Nephron progenitor cell (in vitro differentiated cells): Measurements from ENCODE around the gene SCD5.

Source experiments
- DNase-seq: peaks from one replicate; pipeline ENCODE4 v3.0.0; 2021
- H3K27ac Mint-ChIP-seq: 2 replicates; pipeline ENCODE4 v1.8.0; 2021; ENCODE audit warnings: mild to moderate bottlenecking, moderate library complexity, mixed read lengths
- H3K27me3 Mint-ChIP-seq: 2 replicates; pipeline ENCODE4 v1.8.0; 2021; ENCODE audit warnings: mild to moderate bottlenecking, low read depth, mixed read lengths; ENCODE audit not compliant: poor library complexity
- H3K36me3 Mint-ChIP-seq: 2 replicates; pipeline ENCODE4 v1.8.0; 2021; ENCODE audit warnings: low read depth, mixed read lengths
- H3K4me1 Mint-ChIP-seq: 2 replicates; pipeline ENCODE4 v1.8.0; 2021; ENCODE audit warnings: mixed read lengths
- H3K4me3 Mint-ChIP-seq: 2 replicates; pipeline ENCODE4 v1.8.0; 2021; ENCODE audit warnings: mild to moderate bottlenecking, moderate library complexity, mixed read lengths
- H3K9me3 Mint-ChIP-seq: 2 replicates; pipeline ENCODE4 v1.8.0; 2021; ENCODE audit warnings: mild to moderate bottlenecking, moderate library complexity, mixed read lengths
- TF ChIP-seq, protein P1 (sequence below): fragments of 200-600 bp; sonication (generic); IDR thresholded peaks from 2 replicates; pipeline ENCODE4 v1.5.0; 2021; ENCODE audit warnings: antibody characterized with exemption

Gene SCD5

GRCh38 chr4:82613121-82613520 lies 185.5 kb downstream of the SCD5 start:
- Mint-ChIP-seq H3K27ac (no peak overlapping the region), H3K4me3 (no peak overlapping the region), H3K4me1 (no peaks in the 10 kb centered on the region), H3K36me3 (no peaks in the 10 kb centered on the region), H3K9me3 (no peaks in the 10 kb centered on the region), H3K27me3 (peaks cover 25% of the 10 kb centered on the region)
- no peak for DNase-seq
- TF ChIP-seq, protein P1, sequence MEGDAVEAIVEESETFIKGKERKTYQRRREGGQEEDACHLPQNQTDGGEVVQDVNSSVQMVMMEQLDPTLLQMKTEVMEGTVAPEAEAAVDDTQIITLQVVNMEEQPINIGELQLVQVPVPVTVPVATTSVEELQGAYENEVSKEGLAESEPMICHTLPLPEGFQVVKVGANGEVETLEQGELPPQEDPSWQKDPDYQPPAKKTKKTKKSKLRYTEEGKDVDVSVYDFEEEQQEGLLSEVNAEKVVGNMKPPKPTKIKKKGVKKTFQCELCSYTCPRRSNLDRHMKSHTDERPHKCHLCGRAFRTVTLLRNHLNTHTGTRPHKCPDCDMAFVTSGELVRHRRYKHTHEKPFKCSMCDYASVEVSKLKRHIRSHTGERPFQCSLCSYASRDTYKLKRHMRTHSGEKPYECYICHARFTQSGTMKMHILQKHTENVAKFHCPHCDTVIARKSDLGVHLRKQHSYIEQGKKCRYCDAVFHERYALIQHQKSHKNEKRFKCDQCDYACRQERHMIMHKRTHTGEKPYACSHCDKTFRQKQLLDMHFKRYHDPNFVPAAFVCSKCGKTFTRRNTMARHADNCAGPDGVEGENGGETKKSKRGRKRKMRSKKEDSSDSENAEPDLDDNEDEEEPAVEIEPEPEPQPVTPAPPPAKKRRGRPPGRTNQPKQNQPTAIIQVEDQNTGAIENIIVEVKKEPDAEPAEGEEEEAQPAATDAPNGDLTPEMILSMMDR, result no peak

DNA sequence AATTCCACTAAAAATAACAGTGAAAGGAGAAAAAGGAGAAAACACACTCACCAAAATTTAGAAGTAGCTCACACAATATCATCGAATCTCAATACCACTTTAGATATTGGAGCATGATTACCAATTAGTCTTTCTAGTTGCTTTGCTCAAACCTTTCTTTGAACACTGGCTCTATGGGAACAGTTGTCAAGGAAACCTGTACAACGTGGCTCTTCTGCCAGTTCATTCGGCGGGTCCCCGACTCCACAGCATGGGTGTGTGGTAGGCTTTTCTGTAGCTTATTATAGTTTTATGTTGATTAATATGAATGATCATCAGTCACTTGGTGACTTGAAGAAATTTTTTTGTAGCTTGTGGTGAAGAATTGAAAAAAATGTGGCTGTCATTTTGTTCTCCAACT lies 186.6 kb downstream of the SCD5 start:
- Mint-ChIP-seq H3K4me3 (no peak overlapping the region), H3K9me3 (no peaks in the 10 kb centered on the region), H3K27ac (no peak overlapping the region), H3K27me3 (peaks cover 29% of the 10 kb centered on the region), H3K4me1 (no peaks in the 10 kb centered on the region), H3K36me3 (no peaks in the 10 kb centered on the region)
- TF ChIP-seq, protein P1, result no peak
- DNase-seq, result no peak

DNA sequence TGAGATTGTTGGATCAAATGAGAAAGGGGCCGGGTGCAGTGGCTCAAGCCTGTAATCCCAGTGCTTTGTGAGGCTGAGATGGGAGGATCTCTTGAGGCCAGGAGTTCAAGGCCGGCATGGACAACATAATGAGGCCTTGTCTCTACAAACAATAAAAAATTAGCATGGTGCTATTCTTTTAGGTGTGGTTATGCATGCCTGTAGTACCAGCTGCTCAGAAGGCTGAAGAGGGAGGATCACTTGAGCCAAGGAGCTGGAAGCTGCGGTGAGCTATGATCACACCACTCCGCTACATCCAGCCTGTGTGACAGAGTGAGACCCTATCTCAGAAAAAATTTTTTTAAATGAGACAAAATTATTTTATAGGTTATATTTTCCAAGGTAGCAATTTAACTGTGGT lies 187.1 kb downstream of the SCD5 start:
- Mint-ChIP-seq H3K9me3 (no peaks in the 10 kb centered on the region), H3K36me3 (no peaks in the 10 kb centered on the region), H3K4me1 (no peaks in the 10 kb centered on the region), H3K27me3 (peaks cover 29% of the 10 kb centered on the region), H3K27ac (no peak overlapping the region), H3K4me3 (no peak overlapping the region)
- no peak for DNase-seq
- TF ChIP-seq, protein P1, result no peak

DNA sequence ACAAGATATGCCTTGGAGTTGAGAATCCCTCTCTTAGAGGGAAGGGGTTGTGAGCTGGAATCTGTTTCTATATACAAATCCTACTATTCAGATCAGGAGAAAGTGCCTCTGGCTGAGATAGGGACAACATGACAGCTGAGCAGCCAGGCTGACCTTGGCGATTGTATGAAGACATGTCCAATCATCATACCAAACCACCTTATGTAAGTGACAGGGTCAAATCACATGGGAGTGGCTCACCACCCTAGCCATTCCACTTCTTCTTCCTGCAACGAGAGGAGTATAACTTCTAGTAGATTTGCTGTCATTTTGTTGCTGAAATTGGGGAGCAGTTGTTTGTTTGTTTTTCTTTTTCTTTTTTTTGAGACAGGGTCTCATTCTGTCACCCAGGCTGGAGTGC lies 188.6 kb downstream of the SCD5 start:
- no peak for DNase-seq
- TF ChIP-seq, protein P1, result no peak
- H3K27me3 Mint-ChIP-seq, result peaks cover 32% of the 10 kb centered on the region
- H3K4me3 Mint-ChIP-seq, result no peak overlapping the region
- H3K4me1 Mint-ChIP-seq, result no peaks in the 10 kb centered on the region
- no peak overlapping the region for H3K27ac Mint-ChIP-seq
- peaks cover 4% of the 10 kb centered on the region for H3K9me3 Mint-ChIP-seq
- no peaks in the 10 kb centered on the region for H3K36me3 Mint-ChIP-seq

- H3K4me1 Mint-ChIP-seq, result no peaks in the 10 kb centered on the region
- peaks cover 24% of the 10 kb centered on the region for H3K27me3 Mint-ChIP-seq
Observed at GRCh38 chr4:82606622-82607021, 192.0 kb downstream of the SCD5 start.

GRCh38 chr4:82604522-82604921 lies 194.1 kb downstream of the SCD5 start:
- no peaks in the 10 kb centered on the region for H3K4me1 Mint-ChIP-seq
- H3K4me3 Mint-ChIP-seq, result no peak overlapping the region
- TF ChIP-seq, protein P1, result no peak
- peaks cover 21% of the 10 kb centered on the region for H3K27me3 Mint-ChIP-seq
- peaks cover 4% of the 10 kb centered on the region for H3K9me3 Mint-ChIP-seq
- no peaks in the 10 kb centered on the region for H3K36me3 Mint-ChIP-seq
- no peak overlapping the region for H3K27ac Mint-ChIP-seq
- no peak for DNase-seq

More at GRCh38 chr4:82606622-82607021, 192.0 kb downstream of the SCD5 start:
- no peak overlapping the region for H3K4me3 Mint-ChIP-seq
- no peaks in the 10 kb centered on the region for H3K36me3 Mint-ChIP-seq
- DNase-seq, result no peak
- TF ChIP-seq, protein P1, result no peak
- peaks cover 4% of the 10 kb centered on the region for H3K9me3 Mint-ChIP-seq
- H3K27ac Mint-ChIP-seq, result no peak overlapping the region
